Nephron progenitor cell (in vitro differentiated cells): ENCODE measurements around the gene SEMA6A.

ENCODE experiments used
- DNase-seq: peaks from one replicate; pipeline ENCODE4 v3.0.0; 2021
- H3K27ac Mint-ChIP-seq: 2 replicates; pipeline ENCODE4 v1.8.0; 2021; ENCODE audit warnings: mild to moderate bottlenecking, moderate library complexity, mixed read lengths
- H3K27me3 Mint-ChIP-seq: 2 replicates; pipeline ENCODE4 v1.8.0; 2021; ENCODE audit warnings: mild to moderate bottlenecking, low read depth, mixed read lengths; ENCODE audit not compliant: poor library complexity
- H3K36me3 Mint-ChIP-seq: 2 replicates; pipeline ENCODE4 v1.8.0; 2021; ENCODE audit warnings: low read depth, mixed read lengths
- H3K4me1 Mint-ChIP-seq: 2 replicates; pipeline ENCODE4 v1.8.0; 2021; ENCODE audit warnings: mixed read lengths
- H3K4me3 Mint-ChIP-seq: 2 replicates; pipeline ENCODE4 v1.8.0; 2021; ENCODE audit warnings: mild to moderate bottlenecking, moderate library complexity, mixed read lengths
- H3K9me3 Mint-ChIP-seq: 2 replicates; pipeline ENCODE4 v1.8.0; 2021; ENCODE audit warnings: mild to moderate bottlenecking, moderate library complexity, mixed read lengths
- TF ChIP-seq, protein P1 (sequence below): fragments of 200-600 bp; sonication (generic); IDR thresholded peaks from 2 replicates; pipeline ENCODE4 v1.5.0; 2021; ENCODE audit warnings: antibody characterized with exemption

Gene SEMA6A

DNA sequence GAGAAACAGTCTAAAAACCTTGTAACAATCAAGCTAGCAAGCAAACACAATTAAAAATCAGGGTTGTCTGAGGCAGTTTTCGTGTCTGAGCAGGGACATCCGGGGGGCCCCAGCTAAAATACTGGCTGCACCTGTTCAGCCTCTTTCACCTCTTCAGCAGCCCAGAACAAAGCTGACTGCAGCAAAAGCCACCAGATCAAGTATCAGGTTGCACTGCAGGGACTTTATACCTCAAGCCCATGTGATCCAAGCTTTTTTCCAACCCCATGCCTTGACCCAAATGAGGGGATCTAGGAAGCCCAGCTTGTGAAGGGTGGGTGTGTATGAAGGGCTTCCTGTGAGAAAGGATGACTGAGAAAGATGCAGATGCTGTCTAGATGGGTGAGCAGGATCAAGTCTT, 133.4 kb downstream of the SEMA6A start:
- DNase-seq, result no peak
- TF ChIP-seq, protein P1, sequence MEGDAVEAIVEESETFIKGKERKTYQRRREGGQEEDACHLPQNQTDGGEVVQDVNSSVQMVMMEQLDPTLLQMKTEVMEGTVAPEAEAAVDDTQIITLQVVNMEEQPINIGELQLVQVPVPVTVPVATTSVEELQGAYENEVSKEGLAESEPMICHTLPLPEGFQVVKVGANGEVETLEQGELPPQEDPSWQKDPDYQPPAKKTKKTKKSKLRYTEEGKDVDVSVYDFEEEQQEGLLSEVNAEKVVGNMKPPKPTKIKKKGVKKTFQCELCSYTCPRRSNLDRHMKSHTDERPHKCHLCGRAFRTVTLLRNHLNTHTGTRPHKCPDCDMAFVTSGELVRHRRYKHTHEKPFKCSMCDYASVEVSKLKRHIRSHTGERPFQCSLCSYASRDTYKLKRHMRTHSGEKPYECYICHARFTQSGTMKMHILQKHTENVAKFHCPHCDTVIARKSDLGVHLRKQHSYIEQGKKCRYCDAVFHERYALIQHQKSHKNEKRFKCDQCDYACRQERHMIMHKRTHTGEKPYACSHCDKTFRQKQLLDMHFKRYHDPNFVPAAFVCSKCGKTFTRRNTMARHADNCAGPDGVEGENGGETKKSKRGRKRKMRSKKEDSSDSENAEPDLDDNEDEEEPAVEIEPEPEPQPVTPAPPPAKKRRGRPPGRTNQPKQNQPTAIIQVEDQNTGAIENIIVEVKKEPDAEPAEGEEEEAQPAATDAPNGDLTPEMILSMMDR, result no peak
- H3K4me1 Mint-ChIP-seq, result peaks cover 72% of the 10 kb centered on the region
- H3K9me3 Mint-ChIP-seq, result no peaks in the 10 kb centered on the region
- no peak overlapping the region for H3K4me3 Mint-ChIP-seq
- H3K27me3 Mint-ChIP-seq, result no peaks in the 10 kb centered on the region
- peaks cover 31% of the 10 kb centered on the region for H3K36me3 Mint-ChIP-seq
- H3K27ac Mint-ChIP-seq, result no peak overlapping the region

DNA sequence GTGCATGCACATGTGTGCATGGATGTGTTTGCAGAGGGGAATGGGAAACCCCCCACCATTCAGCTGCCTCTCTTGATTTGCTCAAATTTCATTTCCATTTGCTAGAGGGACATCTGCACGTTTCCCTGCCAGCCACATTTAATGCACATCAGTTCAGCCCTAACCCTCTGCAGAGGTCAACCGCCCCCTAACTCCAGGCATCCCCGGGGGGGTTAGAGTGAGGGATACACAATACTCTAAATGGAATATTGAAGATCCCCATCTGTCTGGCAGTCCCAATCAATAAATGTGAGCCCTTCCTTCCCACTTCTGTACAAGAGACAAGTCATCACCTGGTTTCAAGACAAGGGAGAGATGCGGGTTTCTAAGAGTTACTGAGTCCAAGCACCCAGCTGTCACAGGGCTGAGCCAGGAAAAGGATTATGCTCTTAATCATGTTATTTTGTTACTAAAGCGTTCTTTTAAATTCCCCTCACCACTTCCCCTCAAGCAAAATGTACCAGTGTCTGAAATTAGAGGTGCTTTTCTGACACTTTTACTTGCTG, 134.1 kb downstream of the SEMA6A start:
- Mint-ChIP-seq H3K4me1 (peaks cover 72% of the 10 kb centered on the region), H3K4me3 (no peak overlapping the region), H3K27me3 (no peaks in the 10 kb centered on the region), H3K27ac (no peak overlapping the region), H3K9me3 (no peaks in the 10 kb centered on the region), H3K36me3 (peaks cover 24% of the 10 kb centered on the region)
- TF ChIP-seq, protein P1, result no peak
- no peak for DNase-seq

DNA sequence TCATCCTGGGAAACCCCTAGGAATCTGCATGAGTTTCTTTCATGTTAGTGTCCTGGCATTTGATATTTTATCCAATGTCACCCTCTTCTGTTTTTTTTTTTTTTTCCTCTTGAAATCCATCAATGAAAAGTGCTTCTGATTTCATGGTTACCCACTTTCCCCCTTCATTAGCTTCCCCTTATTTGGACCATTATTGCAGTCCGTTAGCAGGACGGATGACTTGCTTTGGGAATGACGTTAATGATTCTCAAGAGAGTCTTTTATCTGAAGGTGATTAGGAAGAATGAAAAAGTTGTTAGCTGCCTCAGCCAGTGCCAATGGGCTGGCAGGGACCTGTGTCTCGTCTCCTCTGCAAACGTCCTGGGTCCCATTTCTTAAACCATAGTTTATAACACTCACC, 134.7 kb downstream of the SEMA6A start:
- H3K9me3 Mint-ChIP-seq, result no peaks in the 10 kb centered on the region
- no peak overlapping the region for H3K4me3 Mint-ChIP-seq
- H3K27me3 Mint-ChIP-seq, result no peaks in the 10 kb centered on the region
- no peak for DNase-seq
- H3K4me1 Mint-ChIP-seq, result peaks cover 72% of the 10 kb centered on the region
- H3K36me3 Mint-ChIP-seq, result peaks cover 17% of the 10 kb centered on the region
- TF ChIP-seq, protein P1, result no peak
- no peak overlapping the region for H3K27ac Mint-ChIP-seq

DNA sequence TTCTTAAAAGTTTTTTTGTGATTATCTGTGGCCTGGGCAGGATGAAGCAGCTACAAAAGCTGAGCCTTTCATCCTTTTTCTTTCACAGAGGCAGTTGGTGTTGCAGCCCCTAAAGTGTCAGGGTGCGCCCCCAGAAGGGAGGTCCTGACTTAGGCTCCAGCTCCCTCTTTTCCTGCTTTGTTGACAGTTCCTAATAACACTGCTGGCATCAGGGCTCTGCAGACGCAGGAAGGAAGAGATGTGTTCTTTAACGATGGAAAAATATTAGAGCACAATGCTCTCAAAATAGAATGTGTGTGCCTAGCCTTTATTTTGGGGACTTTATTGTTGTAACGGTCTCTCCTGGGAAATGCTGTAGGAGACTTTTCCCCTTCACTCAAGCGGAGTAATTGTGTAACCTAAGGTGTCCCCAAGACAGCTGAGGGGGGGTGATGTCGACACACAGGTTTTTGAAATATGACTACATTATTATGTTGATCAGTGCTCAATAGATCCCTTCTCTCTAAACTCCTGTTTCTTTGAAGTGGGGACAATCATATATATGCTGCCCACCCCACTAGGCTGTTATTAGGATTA, 135.6 kb downstream of the SEMA6A start:
- Mint-ChIP-seq H3K4me1 (peaks cover 63% of the 10 kb centered on the region), H3K9me3 (no peaks in the 10 kb centered on the region), H3K36me3 (peaks cover 10% of the 10 kb centered on the region), H3K27me3 (no peaks in the 10 kb centered on the region), H3K4me3 (no peak overlapping the region), H3K27ac (no peak overlapping the region)
- TF ChIP-seq, protein P1, result no peak
- no peak for DNase-seq

DNA sequence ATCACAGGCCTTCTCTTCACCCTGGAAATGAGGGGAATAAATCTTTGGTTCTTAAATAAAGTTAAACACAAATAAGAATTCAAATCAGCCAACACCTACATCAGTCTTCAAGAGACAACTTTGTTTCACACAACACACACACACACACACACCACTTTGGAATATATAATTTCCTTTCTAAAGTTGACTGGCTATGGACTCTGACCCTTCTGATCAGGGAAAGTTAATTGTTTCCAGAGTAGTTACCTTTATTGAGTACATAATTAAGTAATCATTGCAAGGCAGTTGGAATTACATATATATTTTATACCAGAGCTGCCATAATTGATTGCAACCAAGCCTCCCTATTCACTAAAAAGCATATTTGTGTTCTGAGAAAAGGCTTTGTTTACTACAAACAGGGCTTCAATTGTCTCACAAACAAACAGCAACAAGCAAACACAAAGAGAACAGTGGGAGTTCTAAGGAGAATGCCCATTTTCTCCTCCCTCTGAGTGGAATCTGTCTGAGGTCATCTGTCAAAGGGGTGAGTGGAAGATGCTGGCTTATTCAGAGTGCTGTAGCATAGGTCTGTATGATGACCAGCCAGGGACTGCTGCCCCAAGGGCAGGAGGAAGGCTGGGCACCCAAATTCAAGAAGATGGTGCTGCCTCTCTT, 136.6 kb downstream of the SEMA6A start:
- Mint-ChIP-seq H3K36me3 (no peaks in the 10 kb centered on the region), H3K4me1 (peaks cover 53% of the 10 kb centered on the region), H3K27ac (no peak overlapping the region), H3K27me3 (no peaks in the 10 kb centered on the region), H3K4me3 (no peak overlapping the region), H3K9me3 (no peaks in the 10 kb centered on the region)
- TF ChIP-seq, protein P1, result no peak
- no peak for DNase-seq

DNA sequence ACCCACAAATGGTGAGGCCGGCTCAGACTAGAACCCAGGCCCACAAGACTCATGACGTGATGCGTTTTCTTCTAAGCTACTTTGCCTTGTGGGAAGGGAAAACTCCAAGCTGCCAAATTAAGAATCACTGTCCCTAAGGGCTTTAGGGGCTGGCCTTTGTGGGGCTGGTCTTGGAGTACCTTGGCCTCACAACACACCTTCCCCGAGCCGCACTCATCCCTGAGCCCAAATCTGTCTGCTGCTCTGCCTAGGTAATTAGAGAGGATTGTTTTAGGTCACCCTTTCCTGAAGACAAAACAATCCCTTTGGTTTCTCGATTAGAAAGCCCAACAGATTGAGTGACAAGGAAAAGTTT, 137.3 kb downstream of the SEMA6A start:
- H3K27ac Mint-ChIP-seq, result no peak overlapping the region
- DNase-seq, result no peak
- H3K36me3 Mint-ChIP-seq, result no peaks in the 10 kb centered on the region
- H3K4me3 Mint-ChIP-seq, result no peak overlapping the region
- H3K4me1 Mint-ChIP-seq, result peaks cover 46% of the 10 kb centered on the region
- no peaks in the 10 kb centered on the region for H3K27me3 Mint-ChIP-seq
- TF ChIP-seq, protein P1, result no peak
- H3K9me3 Mint-ChIP-seq, result no peaks in the 10 kb centered on the region
